DMS114 treated with DMSO at 0.1 percent for 48 hours (cell line): Measurements from ENCODE around the gene ST6GALNAC3.

Source experiments
- DNase-seq: peaks from one replicate; lab custom pipeline; 2025; ENCODE audit not compliant: unreplicated experiment; lab: John Stamatoyannopoulos, UW

The ST6GALNAC3 gene

DNA sequence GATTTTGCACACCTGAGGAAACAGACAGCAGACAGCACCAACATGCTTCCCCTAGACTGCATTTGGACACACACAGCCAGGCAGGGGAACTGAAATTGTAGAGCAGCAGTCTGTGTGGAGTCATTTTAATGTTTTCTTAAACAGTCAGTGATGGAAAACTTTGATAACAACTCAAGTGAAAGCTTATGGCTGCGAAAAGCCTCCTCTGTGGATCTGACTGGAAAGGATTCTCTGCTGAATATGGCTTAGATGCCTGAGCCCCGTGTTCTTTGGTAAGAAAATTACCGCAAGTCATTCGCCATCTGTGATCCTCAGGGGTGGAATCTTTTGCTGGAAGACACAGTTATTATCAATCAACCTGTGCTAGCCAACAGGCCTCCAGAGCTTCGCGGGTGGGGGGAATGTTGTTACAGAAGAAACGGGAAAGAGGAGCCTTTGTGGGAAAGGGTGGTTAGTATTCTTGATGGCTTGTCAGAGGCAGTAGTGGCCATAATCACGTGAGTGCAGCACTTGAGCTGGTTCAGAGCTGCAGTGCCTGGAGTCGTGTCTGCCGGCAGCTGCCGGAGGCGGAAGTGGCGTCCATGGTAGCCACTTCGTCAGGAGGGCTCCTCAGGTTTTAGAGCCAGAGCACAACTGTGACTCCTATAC, 204.7 kb downstream of the ST6GALNAC3 start:
- DNase-seq: no peak

DNA sequence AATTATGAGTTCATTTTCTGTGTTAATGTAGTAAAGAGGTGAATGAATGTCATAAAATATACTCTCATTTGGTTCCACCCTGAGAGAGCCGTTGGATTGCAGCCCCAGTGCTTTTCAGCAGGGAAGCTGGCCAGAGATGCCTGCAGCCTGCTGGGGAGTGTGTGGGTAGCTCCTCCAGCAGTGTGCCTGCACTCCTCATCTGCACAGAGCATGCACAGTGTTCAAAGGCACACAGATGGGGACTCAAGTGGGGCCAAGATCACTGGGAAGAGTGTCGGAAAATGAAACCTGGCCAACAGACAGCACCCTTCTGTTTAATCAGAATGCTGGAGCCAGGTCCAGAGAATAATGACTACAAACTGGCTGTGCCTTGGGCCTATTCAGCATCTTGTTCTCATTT, 206.8 kb downstream of the ST6GALNAC3 start:
- DNase-seq: no peak

DNA sequence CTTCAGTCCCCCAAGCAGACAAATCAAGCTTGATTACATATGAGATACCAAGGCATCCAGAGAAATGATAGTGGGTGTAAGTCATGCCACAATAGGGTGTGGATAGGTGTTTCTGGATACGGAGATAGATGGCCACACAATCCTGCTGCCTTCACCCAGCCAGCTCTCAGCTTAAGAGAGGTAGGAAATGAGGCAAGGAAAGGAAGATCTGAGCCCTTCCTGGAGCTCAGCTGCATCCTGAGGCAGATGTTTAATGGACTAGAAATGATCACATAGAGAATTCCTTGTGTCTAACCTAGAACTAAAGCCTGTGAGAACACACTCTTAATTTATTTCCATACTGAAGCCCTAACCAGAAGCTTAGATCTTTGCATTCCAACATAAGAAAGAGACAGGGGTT, 210.3 kb downstream of the ST6GALNAC3 start:
- no peak for DNase-seq

DNA sequence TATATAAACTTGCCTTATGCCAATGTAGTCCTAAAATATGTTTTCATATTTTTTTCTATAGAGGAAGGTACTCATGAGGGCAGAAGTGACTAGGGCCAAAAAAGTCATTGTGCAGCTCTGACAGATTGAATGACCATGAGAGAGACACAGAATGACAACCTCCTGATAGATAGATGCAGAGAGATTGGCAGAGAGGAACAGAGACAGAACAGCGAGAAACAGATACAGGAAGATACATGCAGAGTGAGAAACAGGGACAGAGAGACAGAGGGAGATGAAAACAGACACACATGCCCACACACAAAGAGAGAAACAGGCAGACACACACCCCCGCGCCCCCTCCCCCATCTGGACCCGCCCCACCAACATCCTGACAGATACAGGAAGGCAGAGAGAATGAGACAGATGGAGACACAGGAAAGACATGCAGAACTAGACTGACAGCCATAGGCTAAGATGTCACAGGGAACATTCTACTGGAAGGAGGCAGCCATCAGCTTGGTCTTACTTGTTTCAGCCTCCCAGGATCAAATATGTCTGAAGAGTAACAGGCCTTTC, 211.1 kb downstream of the ST6GALNAC3 start:
- no peak for DNase-seq

DNA sequence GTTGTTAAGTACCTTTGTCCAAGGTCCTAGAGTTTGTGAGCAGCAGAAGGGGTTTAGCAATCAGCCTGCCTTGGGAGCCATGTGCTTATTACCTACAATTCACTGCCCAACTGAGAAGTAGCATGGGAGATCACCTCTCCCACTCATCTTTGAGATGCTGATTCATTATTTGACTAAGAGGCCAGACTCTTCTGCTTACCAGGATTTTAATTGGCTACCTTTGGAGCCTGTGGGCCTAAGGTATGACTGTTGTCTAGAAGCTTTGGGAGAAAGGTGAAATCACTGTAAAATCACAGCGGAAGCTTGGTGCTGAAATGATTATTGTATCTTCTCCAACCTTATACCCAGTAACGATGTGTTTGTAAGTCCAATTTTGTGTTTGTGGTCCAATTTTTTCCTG, 213.4 kb downstream of the ST6GALNAC3 start:
- DNase-seq: no peak

DNA sequence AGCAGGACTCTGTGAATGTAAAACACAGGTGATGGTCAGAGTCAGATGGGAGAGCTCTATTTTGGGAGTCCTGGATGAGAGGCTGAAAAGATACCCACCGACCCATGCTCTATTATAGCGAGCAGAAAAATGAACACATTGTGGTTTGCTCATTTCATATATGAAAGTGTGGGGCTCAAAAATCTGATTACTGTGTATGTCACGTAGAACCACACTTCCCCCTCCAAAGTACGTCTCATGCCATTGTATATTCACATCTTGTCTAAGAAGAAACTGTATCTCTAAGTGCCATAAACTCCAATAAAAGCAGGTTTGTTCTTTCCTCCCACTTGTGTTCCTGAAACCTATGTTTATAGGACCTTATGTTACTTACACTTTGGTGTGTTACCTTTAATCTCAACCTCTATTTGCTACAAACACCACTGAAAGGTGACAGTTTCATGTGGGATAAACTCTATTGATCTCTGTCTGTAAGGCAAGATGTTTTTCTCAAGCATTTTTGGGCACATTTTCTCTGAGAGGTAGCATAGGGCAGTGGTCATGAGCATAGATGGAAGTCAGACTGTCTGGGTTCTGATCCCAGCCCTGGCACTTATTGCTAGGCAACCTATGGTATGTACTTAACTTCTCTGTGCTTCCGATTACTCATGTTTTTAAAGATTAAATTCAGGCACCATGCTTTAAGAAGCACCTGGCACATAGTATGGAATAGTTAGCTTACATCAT, 214.4 kb downstream of the ST6GALNAC3 start:
- DNase-seq: no peak

DNA sequence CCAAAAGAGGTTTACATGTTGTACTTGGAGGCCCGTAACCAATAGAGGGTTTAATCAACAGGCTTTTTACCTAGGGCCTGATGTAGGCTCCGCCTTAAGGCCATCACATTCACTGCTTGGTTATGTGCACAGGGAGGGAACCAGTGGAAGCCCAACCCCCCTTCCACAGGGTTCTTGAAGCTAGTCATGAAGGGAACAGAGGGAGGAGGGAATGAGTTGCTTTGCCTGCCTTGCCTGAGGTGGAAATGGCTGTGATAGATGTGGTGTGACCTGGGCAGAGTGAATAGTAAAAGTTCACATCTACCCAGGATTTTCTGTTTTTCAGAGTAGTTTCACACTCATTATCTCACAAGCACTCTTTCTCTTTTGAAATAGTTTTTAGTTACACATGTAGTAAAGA, 215.1 kb downstream of the ST6GALNAC3 start:
- DNase-seq: no peak

DNA sequence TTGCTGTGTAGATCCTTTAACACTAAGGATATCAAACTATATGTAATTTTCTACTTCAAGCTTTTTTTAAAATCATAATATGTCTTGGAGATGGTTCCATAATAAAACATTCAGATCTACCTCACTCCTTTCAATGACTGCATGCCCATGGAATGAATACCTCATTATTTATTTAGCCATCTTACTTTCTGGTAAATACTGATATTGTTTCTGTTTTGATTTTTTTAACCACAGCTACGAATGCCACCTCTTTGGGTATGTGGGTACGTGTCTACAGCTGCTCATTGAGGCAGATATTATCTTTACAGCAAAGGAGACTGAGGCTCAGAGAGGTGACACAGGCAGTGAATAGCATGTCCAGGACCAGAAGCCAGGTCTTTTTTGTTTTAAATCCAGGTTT, 215.7 kb downstream of the ST6GALNAC3 start:
- DNase-seq: no peak

DNA sequence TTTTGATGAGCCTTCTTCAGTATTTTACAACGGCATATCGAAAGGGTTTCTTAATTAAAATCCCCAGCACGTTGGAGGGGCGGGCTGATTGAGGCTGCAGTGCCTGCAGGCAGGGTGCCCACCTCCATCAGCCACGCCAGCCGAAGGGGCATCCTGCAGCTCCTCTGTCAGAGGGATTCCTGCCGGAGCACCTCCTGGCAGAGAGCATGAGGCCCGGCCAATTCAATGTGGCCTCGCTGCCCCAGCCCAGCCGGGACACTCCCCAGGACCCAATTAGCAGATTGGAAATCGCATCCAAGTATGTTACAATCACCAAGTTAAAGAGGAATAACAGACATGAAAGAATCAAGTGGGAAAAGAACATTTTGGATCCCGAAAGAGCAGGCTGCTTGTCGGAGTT, 216.6 kb downstream of the ST6GALNAC3 start:
- no peak for DNase-seq

DNA sequence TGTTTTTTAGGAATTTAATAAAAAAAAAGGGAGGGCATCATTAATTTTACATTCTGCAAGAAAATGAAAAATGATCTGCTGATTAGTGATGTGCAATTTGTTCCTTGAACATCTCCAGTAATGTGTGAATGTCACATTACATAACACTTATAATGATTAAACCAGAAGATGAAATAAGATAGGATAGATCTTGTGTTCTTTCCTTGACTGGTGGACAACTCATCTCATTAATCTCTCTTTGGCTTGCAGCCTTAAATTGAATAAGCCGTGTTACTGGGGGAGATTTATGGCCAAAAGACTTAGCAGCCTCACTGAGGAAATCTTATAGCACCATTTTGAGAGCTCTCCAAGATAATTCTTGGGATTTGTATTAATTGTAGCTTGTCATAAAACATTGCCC, 217.2 kb downstream of the ST6GALNAC3 start:
- DNase-seq: no peak

DNA sequence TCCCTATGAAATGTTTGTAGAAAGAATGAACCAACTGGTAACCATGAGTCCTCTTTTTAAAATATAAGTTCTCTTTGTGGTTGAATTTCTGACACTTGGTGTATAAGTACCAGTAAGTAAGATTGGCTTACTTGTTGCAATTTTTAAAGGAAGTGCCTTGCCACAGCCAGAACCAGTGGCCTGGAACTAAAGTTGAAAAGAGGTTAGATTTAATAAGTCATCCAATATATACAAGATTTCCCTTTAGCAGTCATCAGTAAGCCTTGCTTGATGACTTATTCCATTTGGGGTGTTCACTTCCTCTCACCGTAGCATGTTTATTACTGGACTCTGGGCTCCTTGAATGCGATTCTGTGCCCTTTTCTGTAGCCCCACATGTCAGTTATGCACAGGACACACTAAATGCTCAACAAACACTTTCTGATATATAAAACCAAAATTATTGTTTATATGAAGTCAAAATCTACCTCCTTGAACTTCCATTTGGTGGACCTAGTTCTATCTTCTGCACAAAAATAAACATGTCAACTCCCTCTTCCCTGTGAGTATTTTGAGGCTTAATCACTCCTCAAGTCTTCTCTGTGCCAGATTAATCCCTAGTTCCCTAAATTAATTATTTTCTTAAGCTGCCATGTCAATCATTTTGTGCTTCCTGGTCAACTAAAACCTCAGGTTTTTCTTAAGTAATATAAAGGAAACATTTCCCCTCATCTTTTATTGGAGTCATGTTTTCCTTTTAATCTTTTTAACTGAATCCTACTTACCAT, 218.1 kb downstream of the ST6GALNAC3 start:
- DNase-seq: no peak

DNA sequence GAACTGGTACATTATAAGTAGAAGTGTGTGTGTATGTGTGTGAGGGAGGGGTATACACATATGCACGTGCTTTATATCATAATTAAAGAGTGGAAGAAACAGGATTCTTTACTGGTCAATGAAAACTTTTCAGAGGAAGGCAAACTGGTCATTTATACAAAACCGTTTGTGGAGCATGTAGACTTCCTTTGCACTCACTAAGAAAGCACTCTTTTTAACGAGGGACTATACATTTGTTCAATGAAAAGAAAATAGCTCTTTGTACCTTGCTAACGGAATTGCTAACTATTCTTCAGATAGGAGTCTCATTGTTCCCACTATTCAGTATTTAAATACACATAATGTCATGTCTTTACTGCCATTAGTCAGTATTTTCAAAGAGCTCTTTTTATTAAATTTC, 219.3 kb downstream of the ST6GALNAC3 start:
- no peak for DNase-seq

DNA sequence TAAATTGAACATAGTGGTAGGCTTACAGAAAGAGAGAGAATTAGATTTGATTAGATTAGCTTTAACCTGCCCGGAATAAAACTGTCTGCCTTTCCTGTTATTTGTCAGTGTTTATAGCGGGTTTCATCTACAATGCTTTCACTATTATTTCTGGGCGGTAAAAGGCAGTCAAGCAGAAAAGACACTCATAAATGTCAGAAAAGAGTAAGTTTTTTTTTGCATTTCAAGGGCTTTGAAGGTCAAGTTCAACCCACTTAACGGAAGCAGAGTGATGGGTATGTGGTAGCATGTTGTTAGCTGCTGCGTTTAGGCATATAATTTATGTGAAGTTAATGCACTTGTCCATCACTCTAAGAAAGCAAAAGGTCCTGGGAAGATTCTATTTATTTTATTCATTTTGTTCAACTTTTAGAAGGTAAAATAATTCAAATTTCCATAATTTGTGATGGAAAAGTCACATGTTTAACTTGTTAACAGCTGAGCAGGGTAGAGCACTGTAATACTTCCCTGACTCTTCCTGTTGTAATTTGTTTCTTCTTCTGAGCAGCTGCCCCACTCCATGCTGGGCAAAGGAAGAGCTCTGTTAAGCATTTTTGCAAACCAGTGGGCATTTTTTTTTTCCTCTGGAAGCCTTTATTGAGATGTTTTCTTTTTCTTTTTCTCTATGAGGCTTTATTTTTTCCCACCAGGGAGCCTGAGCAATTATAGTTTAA, 220.1 kb downstream of the ST6GALNAC3 start:
- no peak for DNase-seq

DNA sequence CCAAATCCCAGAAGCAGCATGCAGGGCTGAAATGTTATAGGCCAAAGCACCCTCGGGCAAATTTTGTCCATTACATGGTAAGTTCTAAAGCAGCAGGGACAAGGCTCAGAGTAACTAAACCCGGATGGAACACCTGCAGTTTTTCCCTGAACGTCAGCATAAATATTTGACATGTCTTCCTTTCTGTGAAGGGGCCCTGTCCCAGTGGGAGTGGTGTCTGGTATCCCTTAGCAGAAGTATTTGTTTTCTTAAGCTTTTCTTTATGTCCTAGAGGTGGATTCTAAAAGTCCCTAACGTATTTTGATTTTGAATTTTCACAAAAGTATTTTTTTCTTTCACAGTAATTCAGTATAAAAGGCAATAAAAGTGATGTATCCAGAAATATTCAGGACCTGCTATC, 223.9 kb downstream of the ST6GALNAC3 start:
- DNase-seq: no peak

DNA sequence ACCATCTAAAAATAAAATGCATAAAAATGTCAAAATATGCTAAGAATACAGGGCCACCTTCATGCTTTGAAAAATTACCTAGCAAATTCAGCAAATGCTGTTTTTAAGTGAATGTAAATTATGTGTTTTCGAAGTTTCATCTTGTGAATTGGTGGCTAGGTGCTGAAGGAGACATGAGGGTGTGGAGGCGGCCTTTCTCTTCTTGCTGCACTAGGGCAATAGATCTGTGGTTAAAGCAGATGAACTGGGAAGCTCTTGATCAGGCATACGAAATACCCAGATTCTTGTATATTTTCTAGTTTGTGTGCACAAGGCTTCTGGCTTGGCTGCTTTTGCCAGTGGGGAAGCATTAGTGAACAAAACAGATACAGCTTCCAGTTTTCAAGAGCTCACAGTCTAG, 224.5 kb downstream of the ST6GALNAC3 start:
- no peak for DNase-seq

DNA sequence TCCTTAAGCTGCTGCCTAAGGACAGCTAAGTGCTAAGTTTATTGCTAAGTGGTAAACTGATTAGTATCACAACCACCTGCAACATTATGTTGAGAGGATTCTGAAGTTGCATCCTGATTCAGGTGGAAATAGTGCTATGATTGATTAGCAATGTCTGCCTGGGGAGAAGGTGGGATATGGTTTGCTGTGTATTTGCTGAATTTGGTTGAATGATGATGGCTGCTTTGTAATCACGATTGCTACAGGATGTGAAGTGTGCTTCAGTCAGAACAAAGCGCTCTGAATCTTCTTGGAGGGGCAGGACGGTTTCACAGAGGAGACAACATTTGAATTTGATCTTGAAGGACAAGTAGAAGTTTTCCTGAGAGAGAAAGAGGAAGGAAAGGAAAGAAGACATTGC, 226.0 kb downstream of the ST6GALNAC3 start:
- no peak for DNase-seq

DNA sequence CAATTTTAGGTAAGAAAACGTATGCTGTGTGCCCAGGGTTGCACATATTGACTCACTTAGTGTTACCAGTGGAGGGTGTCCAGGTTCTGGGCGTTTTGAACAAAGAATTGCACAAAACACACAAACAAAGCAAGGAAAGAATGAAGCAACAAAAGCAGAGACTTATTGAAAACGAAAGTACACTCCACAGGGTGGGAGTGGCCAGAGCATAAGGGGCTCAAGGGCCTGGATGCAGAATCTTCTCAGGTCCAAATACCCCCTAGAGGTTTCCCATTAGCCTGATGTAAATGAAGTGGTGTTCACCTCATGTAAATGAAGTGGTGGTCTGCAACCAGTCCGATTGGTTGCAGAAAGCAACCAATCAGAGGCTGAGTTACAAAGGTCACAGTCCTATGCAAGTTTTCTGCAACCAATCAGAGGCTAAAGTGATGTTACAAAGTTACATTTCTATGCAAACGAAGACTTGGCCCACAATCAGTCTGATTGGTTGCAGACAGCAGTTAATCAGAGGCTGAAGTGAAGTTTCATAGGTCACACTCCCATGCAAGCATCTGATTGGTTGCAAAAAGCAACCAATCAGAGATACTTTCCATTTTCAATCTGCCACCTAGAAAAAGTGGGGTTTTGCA, 228.3 kb downstream of the ST6GALNAC3 start:
- no peak for DNase-seq

DNA sequence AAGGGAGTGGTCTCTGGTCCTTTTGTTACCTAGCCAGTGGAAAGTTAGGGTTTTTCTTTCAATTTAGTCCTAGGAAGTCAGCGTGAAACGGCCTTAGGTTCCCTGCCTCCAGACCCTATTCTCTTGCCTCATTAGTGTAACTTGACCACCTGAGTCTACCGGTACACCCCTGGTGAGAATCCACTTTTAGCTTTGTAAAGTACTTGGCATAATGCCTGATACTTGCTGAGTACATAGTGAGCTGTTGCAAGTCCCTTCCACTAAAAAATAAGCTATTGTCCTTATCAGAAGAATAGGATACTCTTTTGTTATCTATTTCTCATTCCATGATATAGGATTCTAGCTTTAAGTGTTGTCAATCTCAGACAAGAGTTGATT, 228.8 kb downstream of the ST6GALNAC3 start:
- DNase-seq: no peak

DNA sequence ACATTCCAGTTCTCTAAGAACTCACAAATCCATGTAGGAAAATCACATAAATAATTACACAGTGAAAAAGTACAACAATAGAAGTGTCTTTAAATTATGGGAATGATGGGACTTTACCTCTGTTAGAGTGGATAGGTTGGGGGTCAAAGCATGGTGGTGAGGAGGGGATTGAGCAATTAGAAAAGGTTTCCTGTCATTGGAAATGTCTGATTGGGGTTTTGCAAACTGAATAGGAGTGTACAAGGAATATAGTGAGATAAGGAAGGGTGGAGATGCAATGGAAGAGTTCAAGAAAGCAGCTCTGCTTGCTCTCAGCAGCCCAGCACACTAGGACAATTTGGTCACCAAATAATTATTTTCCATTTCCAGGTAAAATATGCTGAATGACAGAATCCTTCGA, 238.8 kb downstream of the ST6GALNAC3 start:
- no peak for DNase-seq

DNA sequence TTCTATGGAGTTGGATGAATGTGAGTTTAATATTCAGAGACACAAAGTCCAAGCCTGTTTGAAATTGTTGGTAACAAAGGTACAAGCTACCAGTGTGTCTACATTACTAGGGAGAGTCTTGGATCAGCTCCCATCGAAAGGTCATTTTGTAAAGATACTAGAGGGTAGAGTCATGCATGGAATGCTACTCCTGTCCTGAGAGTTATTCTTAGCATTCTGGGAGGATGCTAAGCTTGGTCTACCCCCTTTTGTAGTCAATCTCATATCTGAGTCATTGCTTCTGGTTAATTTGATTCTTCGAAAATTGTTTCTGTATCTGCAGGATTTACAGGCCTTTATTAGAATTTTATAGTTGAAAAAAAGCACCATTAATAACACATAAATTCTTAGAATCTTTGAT, 240.2 kb downstream of the ST6GALNAC3 start:
- DNase-seq: no peak
